DND-41 (cell line): ENCODE data around the gene ERC1.

Source experiments
- ATAC-seq: fragments of 200-7000 bp; cut with Tn5 transposase; 3 replicates; pipeline ENCODE4 v1.9.1; 2021; ENCODE audit warnings: low read depth; ENCODE audit not compliant: insufficient read depth
- DNase-seq: peaks from one replicate; pipeline ENCODE4 v3.0.0-alpha.2; 2020
- H2AFZ ChIP-seq: 2 replicates; pipeline ENCODE4 v1.6.0; 2012; ENCODE audit warnings: low read depth, low read length
- H3K27ac ChIP-seq: 2 replicates; pipeline ENCODE4 v1.5.1; 2012; ENCODE audit warnings: low read length, inconsistent platforms
- H3K27me3 ChIP-seq: fragments of 200-600 bp; sonication (generic); 2 replicates; pipeline ENCODE4 v1.6.0; 2012; ENCODE audit warnings: low read length, mild to moderate bottlenecking, inconsistent platforms; ENCODE audit not compliant: insufficient read depth, poor library complexity
- H3K36me3 ChIP-seq: 2 replicates; pipeline ENCODE4 v1.5.1; 2012; ENCODE audit warnings: low read length, inconsistent platforms; ENCODE audit not compliant: insufficient read depth
- H3K4me1 ChIP-seq: 2 replicates; pipeline ENCODE4 v1.5.1; 2012; ENCODE audit warnings: mild to moderate bottlenecking, low read length; ENCODE audit not compliant: insufficient read depth
- H3K4me2 ChIP-seq: 2 replicates; pipeline ENCODE4 v1.6.0; 2012; ENCODE audit warnings: mild to moderate bottlenecking, moderate library complexity, low read length, inconsistent platforms; ENCODE audit not compliant: insufficient read depth
- H3K4me3 ChIP-seq, 2 experiments: fragments of 200-600 bp in 1 of 2; shearing (Covaris generic) in 1 of 2; 2 replicates each; pipeline ENCODE4 v1.5.1; 2012 to 2016; ENCODE audit warnings: inconsistent platforms in 2 of 2, low read length in 2 of 2, mild to moderate bottlenecking in 2 of 2, low read depth in 1 of 2, moderate library complexity in 1 of 2
- H3K79me2 ChIP-seq: 2 replicates; pipeline ENCODE4 v1.6.0; 2012; ENCODE audit warnings: low read length, inconsistent platforms; ENCODE audit not compliant: insufficient read depth
- H3K9ac ChIP-seq: 2 replicates; pipeline ENCODE4 v1.6.0; 2012; ENCODE audit warnings: low read depth, mild to moderate bottlenecking, inconsistent platforms, low read length, moderate library complexity
- H3K9me3 ChIP-seq: 2 replicates; pipeline ENCODE4 v1.5.1; 2012; ENCODE audit warnings: low read length, moderate library complexity, mild to moderate bottlenecking, inconsistent platforms; ENCODE audit not compliant: insufficient read depth, severe bottlenecking
- H4K20me1 ChIP-seq: 2 replicates; pipeline ENCODE4 v1.6.0; 2012; ENCODE audit warnings: low read length; ENCODE audit not compliant: insufficient read depth
- CTCF ChIP-seq: IDR thresholded peaks from 2 replicates; pipeline ENCODE4 v1.5.1; 2012; ENCODE audit warnings: borderline replicate concordance, low read length, moderate library complexity, mild to moderate bottlenecking; ENCODE audit not compliant: poor library complexity, severe bottlenecking; ENCODE audit errors: extremely low read depth
- EZH2 ChIP-seq: IDR thresholded peaks from 3 replicates; pipeline ENCODE4 v1.6.1; 2012; ENCODE audit warnings: borderline replicate concordance, low read depth, mild to moderate bottlenecking, moderate library complexity, low read length, inconsistent platforms; ENCODE audit not compliant: severe bottlenecking

Gene ERC1

GRCh38 chr12:992647-993046 lies 1.6 kb downstream of the ERC1 start:
- DNase-seq = no peak
- Histone ChIP-seq H3K4me3 (no peak overlapping the region), H3K4me2 (peak overlapping the region; percentile 62), H3K27ac (no peak overlapping the region), H3K36me3 (no peaks in the 10 kb centered on the region; the same call in 1 of the 2 replicates), H3K9me3 (no peaks in the 10 kb centered on the region), H3K9ac (peak overlapping the region; percentile 95; the same call in 1 of the 2 replicates), H2AFZ (no peak overlapping the region; the same call in 1 of the 2 replicates), H3K27me3 (no peaks in the 10 kb centered on the region), H3K79me2 (peaks cover 46% of the 10 kb centered on the region), H4K20me1 (peaks cover 4% of the 10 kb centered on the region; the same call in 1 of the 2 replicates), H3K4me1 (peaks cover 38% of the 10 kb centered on the region)
- ATAC-seq = no peak
- TF ChIP-seq CTCF (no peak), EZH2 (no peak)

GRCh38 chr12:996881-997280 lies 5.9 kb downstream of the ERC1 start:
- H3K9me3 ChIP-seq = no peaks in the 10 kb centered on the region
- H3K27me3 ChIP-seq = no peaks in the 10 kb centered on the region
- DNase-seq = no peak
- H2AFZ ChIP-seq = no peak overlapping the region
- ATAC-seq = no peak
- H3K36me3 ChIP-seq = peaks cover 5% of the 10 kb centered on the region
- H3K4me3 ChIP-seq = no peak overlapping the region
- no peak overlapping the region for H3K27ac ChIP-seq
- peaks cover 39% of the 10 kb centered on the region for H3K79me2 ChIP-seq
- no peak overlapping the region for H3K9ac ChIP-seq
- H3K4me1 ChIP-seq = peaks cover 10% of the 10 kb centered on the region
- peaks cover 8% of the 10 kb centered on the region; the same call in 1 of the 2 replicates for H4K20me1 ChIP-seq
- TF ChIP-seq CTCF (no peak), EZH2 (no peak)
- H3K4me2 ChIP-seq = no peak overlapping the region

GRCh38 chr12:997505-997904 lies 6.5 kb downstream of the ERC1 start:
- Histone ChIP-seq H3K9ac (no peak overlapping the region), H3K27me3 (no peaks in the 10 kb centered on the region), H4K20me1 (peaks cover 8% of the 10 kb centered on the region; the same call in 1 of the 2 replicates), H3K36me3 (peaks cover 5% of the 10 kb centered on the region), H3K27ac (no peak overlapping the region), H3K4me1 (peaks cover 4% of the 10 kb centered on the region), H3K4me3 (no peak overlapping the region), H3K79me2 (peaks cover 37% of the 10 kb centered on the region), H3K4me2 (no peak overlapping the region), H3K9me3 (no peaks in the 10 kb centered on the region), H2AFZ (no peak overlapping the region)
- TF ChIP-seq EZH2 (no peak), CTCF (no peak)
- no peak for ATAC-seq
- no peak for DNase-seq
